Measurements from ENCODE around the gene CLTB.

The CLTB gene

DNA sequence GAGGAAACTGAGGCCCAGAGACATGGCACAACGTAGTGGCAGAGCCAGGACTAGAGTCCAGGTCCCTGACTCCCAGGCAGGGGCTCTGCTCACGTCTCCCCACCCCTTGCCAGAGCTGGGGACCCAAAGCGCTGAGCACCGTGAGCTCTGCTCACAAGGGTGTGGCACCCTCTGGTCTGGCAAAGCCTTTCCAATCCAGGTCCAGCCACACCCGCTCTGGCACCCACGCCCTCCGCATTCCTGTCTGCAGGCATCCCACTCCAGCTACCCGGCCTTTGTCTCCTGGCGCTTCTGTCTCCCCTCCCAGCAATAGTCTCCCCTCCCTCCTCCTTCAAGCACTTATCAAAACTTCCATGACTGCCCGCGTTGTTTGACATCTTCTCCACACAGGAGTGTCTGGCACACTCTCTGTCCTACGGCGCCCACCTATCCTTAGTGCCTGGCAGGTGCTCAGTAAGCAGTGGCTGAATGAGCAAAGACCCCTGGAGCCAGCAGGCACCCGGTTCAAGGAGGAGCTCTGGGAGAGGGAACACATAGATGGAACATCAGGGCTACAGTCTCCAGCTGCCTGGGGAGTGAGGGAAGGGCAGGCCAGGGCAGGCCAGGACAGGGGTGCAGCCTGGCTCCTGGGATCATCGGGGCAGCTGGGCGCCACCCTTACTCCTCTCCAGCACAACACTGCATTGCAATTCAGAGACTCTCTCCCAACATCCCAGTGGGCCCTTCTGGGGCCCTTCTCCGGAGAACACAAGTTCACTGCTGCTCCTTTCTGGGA is 15.8 kb downstream of the CLTB start:
- Histone ChIP-seq H3K4me3 (ENCODE audit: low read depth, low read length) (no peak overlapping the region), H3K27ac (ENCODE audit: low read depth, low read length) (no peak overlapping the region), H3K9ac (ENCODE audit: low read depth, low read length) (no peak overlapping the region), H3K4me1 (ENCODE audit: control insufficient read depth, insufficient read depth, low read length) (no peaks in the 10 kb centered on the region), H3K36me3 (ENCODE audit: control insufficient read depth, insufficient read depth, low read length) (no peaks in the 10 kb centered on the region), H3K9me3 (ENCODE audit: control insufficient read depth, insufficient read depth, low read length) (no peaks in the 10 kb centered on the region), H3K27me3 (ENCODE audit: control insufficient read depth, insufficient read depth, low read length) (no peaks in the 10 kb centered on the region)

DNA sequence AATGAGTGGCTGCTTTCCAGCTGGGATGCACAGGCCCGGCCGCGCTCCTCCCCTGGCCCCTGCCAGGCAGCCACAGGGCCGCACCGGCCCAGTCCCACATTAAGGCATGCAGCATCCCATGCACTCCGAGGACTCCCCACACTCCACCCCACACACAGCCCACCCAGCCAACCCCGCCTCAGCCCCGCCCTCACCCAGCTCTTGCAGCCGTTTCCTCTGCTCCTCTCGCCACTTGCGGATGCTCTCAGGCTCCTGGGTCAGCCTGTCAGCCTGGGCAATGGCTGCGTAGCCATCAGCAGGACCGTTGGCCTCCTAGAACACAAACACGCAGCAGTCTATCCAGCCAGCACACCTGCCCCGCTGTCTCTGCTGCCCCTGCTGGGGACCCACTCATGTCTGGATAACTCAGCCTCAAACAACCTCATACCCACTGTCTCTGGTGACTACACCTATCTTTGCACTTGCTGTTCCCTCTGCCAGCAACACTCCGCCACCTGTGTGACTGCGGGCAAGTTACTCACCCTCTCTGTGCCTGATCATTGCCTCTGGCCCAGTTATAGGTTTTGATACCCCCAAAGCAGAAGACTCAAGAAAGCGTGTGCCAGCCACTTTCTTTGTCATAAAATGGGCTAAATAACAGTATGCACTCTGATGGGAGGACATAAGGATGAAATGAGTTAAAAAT is 18.5 kb downstream of the CLTB start:
- Histone ChIP-seq H3K9ac (ENCODE audit: low read depth, low read length) (no peak overlapping the region), H3K4me1 (ENCODE audit: control insufficient read depth, insufficient read depth, low read length) (no peaks in the 10 kb centered on the region), H3K4me3 (ENCODE audit: low read depth, low read length) (no peak overlapping the region), H3K27ac (ENCODE audit: low read depth, low read length) (no peak overlapping the region), H3K9me3 (ENCODE audit: control insufficient read depth, insufficient read depth, low read length) (no peaks in the 10 kb centered on the region), H3K36me3 (ENCODE audit: control insufficient read depth, insufficient read depth, low read length) (no peaks in the 10 kb centered on the region), H3K27me3 (ENCODE audit: control insufficient read depth, insufficient read depth, low read length) (no peaks in the 10 kb centered on the region)

DNA sequence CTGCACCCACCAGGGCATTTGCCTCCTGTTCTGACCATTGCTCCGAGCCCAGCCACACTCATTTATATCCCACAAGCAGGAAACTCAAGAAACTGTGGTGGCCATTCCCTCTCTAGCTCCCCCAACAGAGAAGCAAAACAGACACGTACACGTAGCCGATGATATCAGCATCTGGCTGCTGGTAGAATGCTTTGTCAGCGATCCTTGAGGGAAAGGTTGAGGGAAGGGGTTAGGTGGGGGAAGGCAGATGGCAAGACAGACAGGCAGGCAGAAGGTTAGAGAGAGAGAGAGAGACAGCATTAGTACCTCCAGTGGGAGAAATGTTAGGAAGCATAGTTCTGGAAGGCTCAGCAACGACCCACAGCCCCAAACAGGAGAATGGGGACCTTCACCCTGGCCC is 20.0 kb downstream of the CLTB start:
- H3K9me3 ChIP-seq (ENCODE audit: control insufficient read depth, insufficient read depth, low read length), result no peaks in the 10 kb centered on the region
- H3K4me1 ChIP-seq (ENCODE audit: control insufficient read depth, insufficient read depth, low read length), result no peaks in the 10 kb centered on the region
- no peak overlapping the region for H3K9ac ChIP-seq (ENCODE audit: low read depth, low read length)
- peaks cover 8% of the 10 kb centered on the region for H3K36me3 ChIP-seq (ENCODE audit: control insufficient read depth, insufficient read depth, low read length)
- no peak overlapping the region for H3K4me3 ChIP-seq (ENCODE audit: low read depth, low read length)
- H3K27ac ChIP-seq (ENCODE audit: low read depth, low read length), result no peak overlapping the region
- no peaks in the 10 kb centered on the region for H3K27me3 ChIP-seq (ENCODE audit: control insufficient read depth, insufficient read depth, low read length)

DNA sequence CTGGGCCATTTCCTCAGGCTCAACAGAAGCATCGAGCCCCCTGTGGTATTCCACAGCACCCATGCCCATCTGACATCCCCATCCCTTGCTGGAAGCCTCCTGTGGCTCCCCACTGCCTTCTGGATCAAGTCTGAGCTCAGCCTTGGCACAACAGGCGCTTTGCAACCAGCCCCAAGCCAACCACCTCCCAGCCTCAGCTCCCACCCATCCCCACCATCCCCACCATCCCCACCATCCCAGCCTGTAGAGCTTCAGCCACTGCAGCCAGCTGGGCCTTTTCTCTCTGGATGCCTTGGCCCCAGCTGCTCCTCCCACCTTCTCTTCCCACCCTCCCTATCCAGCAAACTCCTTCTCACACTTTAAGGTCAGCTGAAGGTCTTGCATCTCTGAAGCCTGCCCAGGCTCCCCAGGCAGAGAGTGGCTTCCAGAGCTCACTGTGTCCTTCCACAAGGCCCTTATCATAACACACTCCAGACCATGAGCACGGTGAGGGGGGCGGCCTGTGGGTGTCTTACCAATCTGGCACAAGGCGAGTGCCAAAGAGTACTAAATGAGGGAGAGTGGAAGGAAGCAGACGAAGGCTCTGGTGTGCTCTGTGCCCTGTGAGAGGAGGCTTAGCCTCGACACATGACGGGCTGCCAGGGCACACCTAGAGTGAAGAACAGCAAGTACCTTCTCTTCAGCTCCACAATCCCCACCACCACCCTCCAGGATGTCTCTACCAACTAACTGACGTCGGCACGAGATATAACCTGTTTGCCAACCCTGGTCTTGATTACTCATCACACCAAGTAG is 21.3 kb downstream of the CLTB start:
- H3K4me3 ChIP-seq (ENCODE audit: low read depth, low read length), result no peak overlapping the region
- no peak overlapping the region for H3K9ac ChIP-seq (ENCODE audit: low read depth, low read length)
- H3K9me3 ChIP-seq (ENCODE audit: control insufficient read depth, insufficient read depth, low read length), result no peaks in the 10 kb centered on the region
- no peaks in the 10 kb centered on the region for H3K27me3 ChIP-seq (ENCODE audit: control insufficient read depth, insufficient read depth, low read length)
- peaks cover 8% of the 10 kb centered on the region for H3K36me3 ChIP-seq (ENCODE audit: control insufficient read depth, insufficient read depth, low read length)
- no peaks in the 10 kb centered on the region for H3K4me1 ChIP-seq (ENCODE audit: control insufficient read depth, insufficient read depth, low read length)
- H3K27ac ChIP-seq (ENCODE audit: low read depth, low read length), result no peak overlapping the region

DNA sequence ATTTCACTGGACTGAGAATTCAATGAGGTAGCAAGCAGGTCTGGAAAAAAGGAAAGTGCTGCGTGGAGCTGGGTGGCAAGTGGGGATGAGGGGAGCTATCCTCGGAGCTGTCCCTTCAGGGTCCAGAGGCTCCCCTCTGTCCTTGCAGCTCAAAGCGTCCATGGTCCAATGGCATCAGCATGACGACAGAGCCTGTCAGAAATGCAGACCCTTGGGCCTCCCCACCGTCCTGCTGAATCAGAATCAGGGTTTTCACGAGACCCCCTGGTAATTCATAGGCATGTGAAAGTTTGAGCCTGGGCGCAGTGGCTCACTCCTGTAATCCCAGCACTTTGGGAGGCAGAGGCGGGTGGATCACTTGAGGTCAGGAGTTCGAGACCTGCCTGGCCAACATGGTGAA is 22.2 kb downstream of the CLTB start:
- Histone ChIP-seq H3K4me1 (ENCODE audit: control insufficient read depth, insufficient read depth, low read length) (no peaks in the 10 kb centered on the region), H3K27me3 (ENCODE audit: control insufficient read depth, insufficient read depth, low read length) (no peaks in the 10 kb centered on the region), H3K27ac (ENCODE audit: low read depth, low read length) (no peak overlapping the region), H3K36me3 (ENCODE audit: control insufficient read depth, insufficient read depth, low read length) (peaks cover 8% of the 10 kb centered on the region), H3K9me3 (ENCODE audit: control insufficient read depth, insufficient read depth, low read length) (no peaks in the 10 kb centered on the region), H3K4me3 (ENCODE audit: low read depth, low read length) (no peak overlapping the region), H3K9ac (ENCODE audit: low read depth, low read length) (no peak overlapping the region)

DNA sequence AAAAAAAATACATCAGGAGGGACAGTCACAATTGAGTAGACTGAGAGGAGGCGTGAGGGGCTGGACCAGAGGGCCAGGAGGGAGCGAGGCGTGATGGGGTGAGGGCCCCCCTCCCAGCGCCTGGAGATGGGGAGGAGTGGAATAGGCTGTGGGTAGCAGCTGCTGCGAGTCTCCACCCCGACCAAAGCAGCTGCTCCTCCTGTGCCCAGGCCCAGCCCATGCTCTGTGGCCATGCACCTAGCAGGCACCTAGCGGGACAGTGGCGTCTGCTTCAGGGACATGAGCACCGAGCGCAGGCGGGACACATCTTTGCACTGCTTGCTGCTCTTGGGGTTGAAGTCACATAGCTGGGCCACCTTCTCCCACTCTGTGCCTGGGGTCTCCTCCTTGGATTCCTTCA is 23.8 kb downstream of the CLTB start:
- no peak overlapping the region for H3K27ac ChIP-seq (ENCODE audit: low read depth, low read length)
- H3K27me3 ChIP-seq (ENCODE audit: control insufficient read depth, insufficient read depth, low read length), result no peaks in the 10 kb centered on the region
- H3K4me3 ChIP-seq (ENCODE audit: low read depth, low read length), result no peak overlapping the region
- no peak overlapping the region for H3K9ac ChIP-seq (ENCODE audit: low read depth, low read length)
- H3K4me1 ChIP-seq (ENCODE audit: control insufficient read depth, insufficient read depth, low read length), result peaks cover 2% of the 10 kb centered on the region; the same call in 1 of the 2 replicates
- peaks cover 8% of the 10 kb centered on the region for H3K36me3 ChIP-seq (ENCODE audit: control insufficient read depth, insufficient read depth, low read length)
- H3K9me3 ChIP-seq (ENCODE audit: control insufficient read depth, insufficient read depth, low read length), result no peaks in the 10 kb centered on the region

DNA sequence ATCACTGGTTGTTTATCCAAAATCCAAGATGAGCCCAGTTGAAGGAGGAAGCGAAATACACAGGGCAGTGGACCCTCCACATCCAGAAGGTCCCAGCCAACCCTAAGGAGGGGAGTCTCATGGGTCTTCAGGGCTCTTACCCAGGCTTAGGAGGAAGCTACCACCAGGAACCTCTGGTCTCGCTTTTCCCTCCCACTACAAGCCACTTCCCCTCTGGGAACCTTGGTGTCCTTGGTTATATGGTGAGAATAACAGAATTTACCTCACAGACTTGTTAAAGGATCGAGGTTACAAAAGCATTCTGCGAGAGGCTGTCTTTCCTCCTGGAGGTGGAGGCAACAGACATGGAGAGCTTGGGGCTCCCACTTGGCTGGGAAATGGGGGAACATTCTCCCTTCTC is 24.3 kb downstream of the CLTB start:
- H3K27ac ChIP-seq (ENCODE audit: low read depth, low read length), result no peak overlapping the region
- peaks cover 8% of the 10 kb centered on the region for H3K4me1 ChIP-seq (ENCODE audit: control insufficient read depth, insufficient read depth, low read length)
- no peaks in the 10 kb centered on the region for H3K27me3 ChIP-seq (ENCODE audit: control insufficient read depth, insufficient read depth, low read length)
- no peak overlapping the region for H3K9ac ChIP-seq (ENCODE audit: low read depth, low read length)
- no peak overlapping the region for H3K4me3 ChIP-seq (ENCODE audit: low read depth, low read length)
- no peaks in the 10 kb centered on the region for H3K9me3 ChIP-seq (ENCODE audit: control insufficient read depth, insufficient read depth, low read length)
- H3K36me3 ChIP-seq (ENCODE audit: control insufficient read depth, insufficient read depth, low read length), result peaks cover 12% of the 10 kb centered on the region

DNA sequence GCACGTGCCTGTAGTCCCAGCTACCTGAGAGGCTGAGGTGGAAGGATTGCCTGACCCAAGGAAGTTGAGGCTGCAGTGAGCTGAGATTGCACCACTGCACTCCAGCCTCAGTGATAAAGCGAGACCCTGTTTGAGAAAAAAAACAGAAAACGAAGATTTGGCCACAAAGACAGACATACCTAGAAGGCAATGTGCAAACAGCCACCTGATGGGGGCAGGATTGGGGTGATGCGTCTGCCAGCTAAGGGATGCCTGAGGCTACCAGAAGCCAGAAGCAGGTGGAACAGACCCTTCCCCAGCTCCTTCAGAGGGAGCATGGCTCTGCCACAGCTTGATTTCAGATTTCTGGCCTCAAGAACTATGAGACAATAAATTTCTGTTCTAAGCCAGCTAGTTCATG is 24.9 kb downstream of the CLTB start:
- no peaks in the 10 kb centered on the region for H3K9me3 ChIP-seq (ENCODE audit: control insufficient read depth, insufficient read depth, low read length)
- peaks cover 8% of the 10 kb centered on the region for H3K4me1 ChIP-seq (ENCODE audit: control insufficient read depth, insufficient read depth, low read length)
- H3K9ac ChIP-seq (ENCODE audit: low read depth, low read length), result no peak overlapping the region
- peaks cover 17% of the 10 kb centered on the region for H3K36me3 ChIP-seq (ENCODE audit: control insufficient read depth, insufficient read depth, low read length)
- no peak overlapping the region for H3K27ac ChIP-seq (ENCODE audit: low read depth, low read length)
- H3K4me3 ChIP-seq (ENCODE audit: low read depth, low read length), result no peak overlapping the region
- no peaks in the 10 kb centered on the region for H3K27me3 ChIP-seq (ENCODE audit: control insufficient read depth, insufficient read depth, low read length)

DNA sequence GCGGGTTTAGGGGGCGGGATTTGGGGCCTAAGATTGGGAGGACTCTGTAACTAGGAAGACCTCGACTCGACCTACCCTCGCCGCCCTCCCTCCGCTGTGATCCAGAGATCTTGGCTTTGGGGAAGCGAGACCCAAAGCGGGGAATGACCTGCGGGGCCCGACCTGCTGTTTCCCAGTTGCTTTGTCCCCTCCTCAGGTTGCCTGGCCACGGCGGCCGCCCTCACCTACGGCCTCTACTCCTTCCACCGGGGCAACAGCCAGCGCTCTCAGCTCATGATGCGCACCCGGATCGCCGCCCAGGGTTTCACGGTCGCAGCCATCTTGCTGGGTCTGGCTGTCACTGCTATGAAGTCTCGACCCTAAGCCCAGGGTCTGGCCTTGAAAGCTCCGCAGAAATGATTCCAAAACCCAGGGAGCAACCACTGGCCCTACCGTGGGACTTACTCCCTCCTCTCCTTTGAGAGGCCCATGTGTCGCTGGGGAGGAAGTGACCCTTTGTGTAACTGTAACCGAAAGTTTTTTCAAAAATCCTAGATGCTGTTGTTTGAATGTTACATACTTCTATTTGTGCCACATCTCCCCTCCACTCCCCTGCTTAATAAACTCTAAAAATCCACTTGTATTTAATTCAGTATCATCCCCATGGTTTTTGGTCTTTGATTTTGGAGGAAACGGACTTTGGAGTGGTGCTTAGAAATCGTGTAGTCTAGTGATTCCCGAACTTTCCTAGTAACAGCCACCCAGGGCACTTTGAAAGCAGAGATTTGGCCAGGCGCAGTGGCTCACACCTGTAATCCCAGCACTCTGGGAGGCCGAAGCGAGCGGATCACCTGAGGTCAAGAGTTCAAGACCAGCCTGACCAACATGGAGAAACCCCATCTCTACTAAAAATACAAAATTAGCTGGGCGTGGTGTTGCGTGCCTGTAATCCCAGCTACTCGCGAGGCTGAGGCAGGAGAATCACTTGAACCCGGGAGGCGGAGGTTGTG is 26.9 kb downstream of the CLTB start:
- Histone ChIP-seq H3K27ac (ENCODE audit: low read depth, low read length) (peak overlapping the region; percentile 99), H3K9ac (ENCODE audit: low read depth, low read length) (peak overlapping the region; percentile 85), H3K4me1 (ENCODE audit: control insufficient read depth, insufficient read depth, low read length) (peaks cover 8% of the 10 kb centered on the region), H3K27me3 (ENCODE audit: control insufficient read depth, insufficient read depth, low read length) (no peaks in the 10 kb centered on the region), H3K36me3 (ENCODE audit: control insufficient read depth, insufficient read depth, low read length) (peaks cover 38% of the 10 kb centered on the region), H3K4me3 (ENCODE audit: low read depth, low read length) (peak overlapping the region; percentile 95), H3K9me3 (ENCODE audit: control insufficient read depth, insufficient read depth, low read length) (no peaks in the 10 kb centered on the region)

DNA sequence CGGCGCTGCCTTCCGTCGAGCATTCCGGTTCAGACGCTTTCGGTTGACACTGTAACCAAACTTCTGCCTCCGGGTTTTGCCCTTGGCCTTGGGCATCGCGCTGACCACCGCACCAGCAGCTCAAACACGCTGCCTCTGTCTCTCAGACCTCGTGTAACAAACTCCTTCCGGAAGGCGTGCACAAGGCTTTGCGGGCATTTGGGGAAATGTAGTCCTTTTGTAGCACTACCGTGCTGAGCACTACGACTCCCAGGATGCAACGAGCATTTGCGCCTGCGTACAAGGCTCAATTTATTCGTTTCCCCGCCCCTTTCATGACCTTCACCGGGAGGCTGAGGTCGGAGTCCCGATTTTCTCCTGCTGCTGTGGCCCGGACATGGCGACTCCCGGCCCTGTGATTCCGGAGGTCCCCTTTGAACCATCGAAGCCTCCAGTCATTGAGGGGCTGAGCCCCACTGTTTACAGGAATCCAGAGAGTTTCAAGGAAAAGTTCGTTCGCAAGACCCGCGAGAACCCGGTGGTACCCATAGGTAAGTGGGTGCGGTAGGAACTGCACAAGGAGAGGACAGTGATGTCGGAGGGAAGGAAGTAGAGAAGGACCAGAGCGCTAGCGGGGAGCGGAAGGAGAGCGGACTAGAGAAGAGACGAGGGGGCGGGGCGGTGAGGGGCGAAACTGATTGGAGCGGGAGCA is 27.8 kb downstream of the CLTB start, which contains the start of the genes HIGD2A and NOP16:
Gene HIGD2A, plus strand, starts transcription at position 308 of the 691 bp plus-strand sequence. Its CDS starts 69 bp downstream, at position 377.
Gene NOP16, minus strand, starts transcription at position 155 of the 691 bp plus-strand sequence. Its CDS starts 59 bp downstream, at position 96.
- Histone ChIP-seq H3K9me3 (ENCODE audit: control insufficient read depth, insufficient read depth, low read length) (no peaks in the 10 kb centered on the region), H3K9ac (ENCODE audit: low read depth, low read length) (peak within 1 kb of the TSS; percentile 97), H3K27me3 (ENCODE audit: control insufficient read depth, insufficient read depth, low read length) (no peaks in the 10 kb centered on the region), H3K36me3 (ENCODE audit: control insufficient read depth, insufficient read depth, low read length) (peaks cover 46% of the 10 kb centered on the region), H3K27ac (ENCODE audit: low read depth, low read length) (peak within 1 kb of the TSS; percentile 99), H3K4me1 (ENCODE audit: control insufficient read depth, insufficient read depth, low read length) (peaks cover 8% of the 10 kb centered on the region), H3K4me3 (ENCODE audit: low read depth, low read length) (peak within 1 kb of the TSS; percentile 95)

All from HUES48 (cell line).